H1 (cell line): ENCODE measurements around the gene PKN1. TPM values are rescaled to one million over a fixed set of nuclear protein-coding genes. Genes with fewer than 3 reads are reported as not detected.

ENCODE experiments used
- CTCF ChIA-PET: fragments of 300-600 bp; sonication (Branson Sonifier 250); formaldehyde crosslinking; loops from one replicate; lab custom pipeline; 2021; ENCODE audit not compliant: partially characterized antibody; lab: Charles Lee
- POLR2A ChIA-PET: fragments of 300-600 bp; sonication (Branson Sonifier 250); formaldehyde crosslinking; loops from one replicate; lab custom pipeline; 2021; ENCODE audit warnings: inconsistent platforms; ENCODE audit not compliant: partially characterized antibody; lab: Charles Lee
- DNase-seq, 2 experiments: peaks; one replicate each; pipeline versions ENCODE4 v3.0.0 to v3.0.0-alpha.2; 2010 to 2022; ENCODE audit warnings: low spot score in 2 of 2, low read depth in 1 of 2, mixed read lengths in 1 of 2
- FAIRE-seq: peaks from 2 replicates; lab custom pipeline; 2011; peaks lifted over from hg19 to GRCh38; lab: Jason Lieb, UNC
- H2AFZ ChIP-seq: 2 replicates; pipeline ENCODE4 v1.8.1; 2012; ENCODE audit warnings: low read length, inconsistent platforms
- H2AK5ac ChIP-seq: 2 replicates; pipeline ENCODE4 v1.6.1; 2013; ENCODE audit warnings: low read depth, low read length
- H2BK120ac ChIP-seq: replicated peaks from 2 replicates; pipeline ENCODE3; 2013; ENCODE audit warnings: low read depth, low read length, inconsistent platforms
- H2BK12ac ChIP-seq: 2 replicates; pipeline ENCODE4 v1.6.1; 2013; ENCODE audit warnings: low read depth, low read length
- H2BK15ac ChIP-seq: 2 replicates; pipeline ENCODE4 v1.6.1; 2013; ENCODE audit warnings: low read length
- H2BK20ac ChIP-seq: 2 replicates; pipeline ENCODE4 v1.6.1; 2013; ENCODE audit warnings: low read length
- H2BK5ac ChIP-seq: 2 replicates; pipeline ENCODE4 v1.6.1; 2013; ENCODE audit warnings: low read depth, low read length
- H3K14ac ChIP-seq: 2 replicates; pipeline ENCODE4 v1.6.1; 2013; ENCODE audit warnings: inconsistent platforms; ENCODE audit not compliant: insufficient read length
- H3K18ac ChIP-seq: 2 replicates; pipeline ENCODE4 v1.6.1; 2013; ENCODE audit warnings: low read length; ENCODE audit errors: extremely low read depth
- H3K23ac ChIP-seq: 2 replicates; pipeline ENCODE4 v1.6.1; 2013; ENCODE audit warnings: inconsistent platforms; ENCODE audit not compliant: insufficient read length
- H3K23me2 ChIP-seq: 2 replicates; pipeline ENCODE4 v1.6.1; 2013; ENCODE audit warnings: low read depth, low read length
- H3K27ac ChIP-seq: 2 replicates; pipeline ENCODE4 v1.6.1; 2011; ENCODE audit warnings: low read depth, low read length, inconsistent platforms
- H3K27me3 ChIP-seq, 4 experiments: replicated peaks in 1 of 4; 1 replicate in 1 of 4; 2 replicates in 3 of 4; pipeline versions ENCODE4 v1.6.1 to v1.8.1; 2011 to 2013; ENCODE audit warnings: low read length in 3 of 4, mild to moderate bottlenecking in 3 of 4, inconsistent platforms in 2 of 4, mixed read lengths in 2 of 4, moderate library complexity in 1 of 4; ENCODE audit not compliant: control insufficient read depth in 3 of 4, insufficient read depth in 3 of 4; ENCODE audit errors: extremely low read depth in 1 of 4
- H3K36me3 ChIP-seq, 4 experiments: 2 replicates each; pipeline versions ENCODE4 v1.6.1 to v1.8.1; 2011 to 2013; ENCODE audit warnings: mild to moderate bottlenecking in 4 of 4, low read length in 3 of 4, moderate library complexity in 2 of 4, control low read depth in 1 of 4, inconsistent platforms in 1 of 4; ENCODE audit not compliant: insufficient read depth in 4 of 4, control insufficient read depth in 2 of 4
- H3K4ac ChIP-seq: replicated peaks from 2 replicates; pipeline ENCODE3; 2013; ENCODE audit warnings: low read length, low read depth, mixed read lengths, inconsistent platforms; ENCODE audit not compliant: insufficient read length
- H3K4me1 ChIP-seq, 4 experiments: replicated peaks in 1 of 4; 1 replicate in 1 of 4; 2 replicates in 3 of 4; pipeline versions ENCODE4 v1.6.1 to v1.8.1; 2011 to 2013; ENCODE audit warnings: low read length in 3 of 4, inconsistent platforms in 2 of 4, mixed read lengths in 1 of 4; ENCODE audit not compliant: insufficient read depth in 4 of 4, control insufficient read depth in 3 of 4
- H3K4me2 ChIP-seq, 2 experiments: 2 replicates each; pipeline versions ENCODE4 v1.6.1 to v1.8.1; 2011 to 2013; ENCODE audit warnings: low read depth in 2 of 2, low read length in 2 of 2, control low read depth in 1 of 2, inconsistent platforms in 1 of 2, mild to moderate bottlenecking in 1 of 2; ENCODE audit not compliant: insufficient read depth in 1 of 2
- H3K4me3 ChIP-seq, 4 experiments: fragments of 200-600, 300-600 bp in 1 of 4; sonication (generic), shearing (Covaris generic), sonication (Bioruptor Twin) in 1 of 4; 2 replicates each; pipeline versions ENCODE4 v1.5.1 to v1.8.1; 2011 to 2016; ENCODE audit warnings: low read length in 4 of 4, low read depth in 3 of 4, control low read depth in 2 of 4, inconsistent platforms in 2 of 4, mild to moderate bottlenecking in 2 of 4, mixed read lengths in 1 of 4, moderate library complexity in 1 of 4; ENCODE audit not compliant: insufficient read depth in 2 of 4; ENCODE audit errors: extremely low read depth in 1 of 4
- H3K56ac ChIP-seq: replicated peaks from 2 replicates; pipeline ENCODE3; 2013; ENCODE audit warnings: low read depth, mild to moderate bottlenecking, mixed read lengths, low read length, inconsistent platforms; ENCODE audit not compliant: insufficient read length
- H3K79me1 ChIP-seq: 2 replicates; pipeline ENCODE4 v1.6.1; 2013; ENCODE audit warnings: low read depth, low read length, control low read depth
- H3K79me2 ChIP-seq, 2 experiments: 2 replicates each; pipeline versions ENCODE4 v1.6.1 to v1.8.1; 2012 to 2013; ENCODE audit warnings: low read length in 2 of 2, mild to moderate bottlenecking in 2 of 2, inconsistent platforms in 1 of 2; ENCODE audit not compliant: insufficient read depth in 2 of 2, control insufficient read depth in 1 of 2
- H3K9ac ChIP-seq, 4 experiments: replicated peaks in 1 of 4; 1 replicate in 1 of 4; 2 replicates in 3 of 4; pipeline versions ENCODE4 v1.6.1 to v1.8.1; 2011 to 2013; ENCODE audit warnings: low read depth in 3 of 4, low read length in 3 of 4, control low read depth in 2 of 4, mild to moderate bottlenecking in 2 of 4, moderate library complexity in 2 of 4, inconsistent platforms in 1 of 4; ENCODE audit errors: extremely low read depth in 1 of 4
- H3K9me3 ChIP-seq, 2 experiments: 2 replicates each; pipeline versions ENCODE4 v1.6.1 to v1.8.1; 2012 to 2013; ENCODE audit warnings: mild to moderate bottlenecking in 2 of 2, moderate library complexity in 2 of 2, control low read depth in 1 of 2, inconsistent platforms in 1 of 2, low read depth in 1 of 2, low read length in 1 of 2, mixed read lengths in 1 of 2; ENCODE audit not compliant: insufficient read depth in 2 of 2
- H4K20me1 ChIP-seq, 2 experiments: replicated peaks in 1 of 2; 2 replicates each; pipeline versions ENCODE3 to v1.8.1; 2011 to 2013; ENCODE audit warnings: inconsistent platforms in 2 of 2, low read length in 2 of 2, mild to moderate bottlenecking in 1 of 2; ENCODE audit not compliant: insufficient read depth in 2 of 2, control insufficient read depth in 1 of 2
- H4K5ac ChIP-seq: 2 replicates; pipeline ENCODE4 v1.6.1; 2013; ENCODE audit warnings: low read length, low read depth, mixed read lengths, inconsistent platforms; ENCODE audit not compliant: insufficient read length
- H4K8ac ChIP-seq: 2 replicates; pipeline ENCODE4 v1.8.0; 2013; ENCODE audit warnings: mild to moderate bottlenecking, moderate library complexity, low read length, inconsistent platforms; ENCODE audit not compliant: insufficient read depth; ENCODE audit errors: extremely low read depth
- H4K91ac ChIP-seq: replicated peaks from 2 replicates; pipeline ENCODE3; 2013; ENCODE audit warnings: low read length, mixed read lengths, inconsistent platforms; ENCODE audit not compliant: insufficient read length
- BRCA1 ChIP-seq: IDR thresholded peaks from 2 replicates; pipeline ENCODE4 v1.6.1; 2012; ENCODE audit warnings: low read depth, low read length, improper control_type of control experiment
- CREB1 ChIP-seq: IDR thresholded peaks from 2 replicates; pipeline ENCODE4 v1.6.1; 2012; ENCODE audit warnings: inconsistent platforms
- CTCF ChIP-seq, 3 experiments: IDR thresholded peaks; 1 replicate in 2 of 3; 2 replicates in 1 of 3; pipeline versions ENCODE4 v1.5.1 to v1.6.1; 2011; ENCODE audit warnings: low read length in 3 of 3, mild to moderate bottlenecking in 3 of 3, inconsistent platforms in 2 of 3, low read depth in 1 of 3, moderate library complexity in 1 of 3; ENCODE audit not compliant: insufficient read depth in 1 of 3; ENCODE audit errors: control extremely low read depth in 1 of 3
- E2F6 ChIP-seq: IDR thresholded peaks from 2 replicates; pipeline ENCODE4 v1.6.1; 2012; ENCODE audit warnings: inconsistent platforms
- FOSL1 ChIP-seq: IDR thresholded peaks from 2 replicates; pipeline ENCODE4 v1.6.1; 2011; ENCODE audit warnings: mild to moderate bottlenecking, low read depth, low read length, moderate library complexity; ENCODE audit not compliant: insufficient read depth
- GTF2F1 ChIP-seq: IDR thresholded peaks from 2 replicates; pipeline ENCODE4 v1.6.1; 2012; ENCODE audit warnings: low read depth, low read length, improper control_type of control experiment, borderline replicate concordance
- JUND ChIP-seq: IDR thresholded peaks from 2 replicates; pipeline ENCODE4 v1.6.1; 2011; ENCODE audit warnings: mild to moderate bottlenecking, improper control_type of control experiment, low read length
- NRF1 ChIP-seq: IDR thresholded peaks from 2 replicates; pipeline ENCODE4 v1.6.1; 2011; ENCODE audit warnings: mild to moderate bottlenecking, low read depth, low read length, improper control_type of control experiment
- SP2 ChIP-seq: IDR thresholded peaks from 2 replicates; pipeline ENCODE4 v1.6.1; 2012; ENCODE audit warnings: mild to moderate bottlenecking, low read length, inconsistent platforms
- YY1 ChIP-seq: IDR thresholded peaks from 2 replicates; pipeline ENCODE4 v1.6.1; 2011; ENCODE audit warnings: low read depth, mild to moderate bottlenecking, low read length
- WGBS, 2 experiments: shearing (Covaris generic) in 1 of 2; methylation state at CpG; one replicate each; pipeline versions ENCODE4 v1.1.6 to v1.1.7; 2013 to 2015; ENCODE audit warnings: low lambda C conversion rate in 2 of 2, mixed read lengths in 2 of 2, inconsistent platforms in 1 of 2, low coverage in 1 of 2, missing lambda C conversion rate in 1 of 2; ENCODE audit not compliant: insufficient replicate concordance in 2 of 2, insufficient coverage in 1 of 2, insufficient read length in 1 of 2; ENCODE audit errors: extremely low coverage in 1 of 2, missing lambda C conversion rate in 1 of 2; 5-methylcytosine and 5-hydroxymethylcytosine counted together
- polyA plus RNA-seq, 7 experiments: library from polyadenylated mRNA; depleted of rRNA in 3 of 7; stranded (reverse) in 5 of 7; unstranded in 2 of 7; fragments of >200 nt in 5 of 7; fragments of 200-250 nt in 2 of 7; gene quantifications; 1 replicate in 5 of 7; 2 replicates in 1 of 7; 4 replicates in 1 of 7; pipeline versions ENCODE4 v1.2.1 to v1.2.3, GENCODE V29; 2011 to 2013; ENCODE audit warnings: missing spikeins in 2 of 7, mixed read lengths in 2 of 7
- total RNA-seq: library from RNA; stranded (reverse); fragmentation: NEBNext Ultra II Directional; extraction: Animal tissue kit (Norgen Biotek cat#: 25700); gene quantifications from 2 replicates; pipeline ENCODE4 v1.2.1, GENCODE V29; 2021
- TF ChIP-seq, protein P1 (sequence below): IDR thresholded peaks from 2 replicates; pipeline ENCODE4 v1.6.1; 2012; ENCODE audit warnings: inconsistent platforms

Gene PKN1
- total and polyA plus RNA-seq, 2 of the 8 experiments (the other 6 are each of a cell fraction or from before 2014, with no cell fraction given), result 65.2 to 162 TPM

GRCh38 chr19:14511229-14511593 is 78.1 kb downstream of the PKN1 start:
- no peak overlapping the region for H4K91ac ChIP-seq
- POLR2A ChIA-PET, result interaction anchor here (0.7 kb wide), 1 partner anchor 39 kb away, joined by 3 read pairs; no protein-coding TSS in a partner anchor
- no peaks in the 10 kb centered on the region for H3K9me3 ChIP-seq
- no peak overlapping the region for H2AFZ ChIP-seq
- H3K4ac ChIP-seq, result no peak overlapping the region
- no peak overlapping the region for H3K4me3 ChIP-seq
- H2BK5ac ChIP-seq, result no peak overlapping the region
- CTCF ChIA-PET, result interaction anchor here (1.2 kb wide), 1 partner anchor 39 kb away, joined by 4 read pairs; no protein-coding TSS in a partner anchor
- H2BK120ac ChIP-seq, result no peak overlapping the region
- no peak overlapping the region for H2BK12ac ChIP-seq
- H2BK20ac ChIP-seq, result no peak overlapping the region
- H3K23ac ChIP-seq, result no peak overlapping the region
- no peak overlapping the region for H3K27ac ChIP-seq
- no peak overlapping the region for H3K9ac ChIP-seq
- FAIRE-seq (no peak), DNase-seq (no peak)
- H3K56ac ChIP-seq, result no peak overlapping the region
- no peaks in the 10 kb centered on the region for H3K27me3 ChIP-seq
- no peak overlapping the region for H4K8ac ChIP-seq
- no peak overlapping the region for H3K4me2 ChIP-seq
- H3K18ac ChIP-seq, result no peak overlapping the region
- no peak overlapping the region for H3K14ac ChIP-seq
- H3K23me2 ChIP-seq, result no peaks in the 10 kb centered on the region
- no peak overlapping the region for H2BK15ac ChIP-seq
- WGBS, 2 experiments, result 80% methylated on average over 4 of the region's 4 CpGs; no CpG with 5 or more reads in 1 of the 2 experiments
- H2AK5ac ChIP-seq, result no peak overlapping the region
- H4K5ac ChIP-seq, result no peak overlapping the region
- H4K20me1 ChIP-seq, result peaks cover 0 to 14% of the 10 kb centered on the region in 2 experiments
- H3K36me3 ChIP-seq, result peaks cover 10 to 23% (median 17%) of the 10 kb centered on the region in 4 experiments
- peaks cover 6% of the 10 kb centered on the region for H3K79me1 ChIP-seq
- peaks cover 0 to 2% (median 0%) of the 10 kb centered on the region in 4 experiments; a peak in 1 of 7 replicates for H3K4me1 ChIP-seq
- peaks cover 0 to 11% of the 10 kb centered on the region in 2 experiments; a peak in 2 of 4 replicates for H3K79me2 ChIP-seq
- TF ChIP-seq FOSL1 (no peak), E2F6 (no peak), GTF2F1 (no peak), CTCF (IDR thresholded peaks at IDR 0.05; ENCODE audit: control extremely low read depth in 1 of 3, insufficient read depth in 1 of 3, low read depth in 1 of 3, low read length in 3 of 3) (no peak), SP2 (no peak), YY1 (no peak), CREB1 (no peak), NRF1 (no peak), JUND (no peak), BRCA1 (no peak)
- TF ChIP-seq, protein P1, sequence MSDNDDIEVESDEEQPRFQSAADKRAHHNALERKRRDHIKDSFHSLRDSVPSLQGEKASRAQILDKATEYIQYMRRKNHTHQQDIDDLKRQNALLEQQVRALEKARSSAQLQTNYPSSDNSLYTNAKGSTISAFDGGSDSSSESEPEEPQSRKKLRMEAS, result no peak
